Stimulated activated CD4-positive, alpha-beta T cell treated with anti-CD3 and anti-CD28 coated beads, Interleukin-2, amount 100 ng/mL, for 4 hours (primary cell): ENCODE measurements around the gene FAM43A.

Experiments
- DNase-seq: peaks from one replicate; pipeline ENCODE4 v3.0.0-alpha.2; 2020; ENCODE audit warnings: low read depth

Gene FAM43A

DNA sequence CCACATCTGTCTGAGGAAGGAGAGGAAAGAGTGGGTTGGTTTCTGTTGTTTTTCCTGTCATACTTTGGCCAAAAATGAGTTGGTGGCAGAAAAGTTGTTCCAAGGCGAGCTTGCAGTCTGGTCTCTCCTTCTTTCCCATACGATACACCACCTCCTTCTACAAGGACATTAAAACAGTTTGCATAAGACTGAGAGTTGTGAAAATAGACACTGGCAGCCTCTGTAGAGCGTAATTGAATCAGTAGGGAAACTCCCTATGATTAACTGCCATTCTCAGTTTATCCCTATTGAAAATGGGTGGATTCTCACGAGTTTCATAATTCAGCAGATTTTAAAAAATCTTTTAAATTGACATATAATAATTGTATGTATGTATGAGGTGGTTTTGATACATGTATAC, 10.0 kb upstream of the FAM43A start:
- DNase-seq = no peak

- DNase-seq = no peak
These were observed 9.2 kb upstream of the FAM43A start for GRCh38 chr3:194676471-194676870.

DNA sequence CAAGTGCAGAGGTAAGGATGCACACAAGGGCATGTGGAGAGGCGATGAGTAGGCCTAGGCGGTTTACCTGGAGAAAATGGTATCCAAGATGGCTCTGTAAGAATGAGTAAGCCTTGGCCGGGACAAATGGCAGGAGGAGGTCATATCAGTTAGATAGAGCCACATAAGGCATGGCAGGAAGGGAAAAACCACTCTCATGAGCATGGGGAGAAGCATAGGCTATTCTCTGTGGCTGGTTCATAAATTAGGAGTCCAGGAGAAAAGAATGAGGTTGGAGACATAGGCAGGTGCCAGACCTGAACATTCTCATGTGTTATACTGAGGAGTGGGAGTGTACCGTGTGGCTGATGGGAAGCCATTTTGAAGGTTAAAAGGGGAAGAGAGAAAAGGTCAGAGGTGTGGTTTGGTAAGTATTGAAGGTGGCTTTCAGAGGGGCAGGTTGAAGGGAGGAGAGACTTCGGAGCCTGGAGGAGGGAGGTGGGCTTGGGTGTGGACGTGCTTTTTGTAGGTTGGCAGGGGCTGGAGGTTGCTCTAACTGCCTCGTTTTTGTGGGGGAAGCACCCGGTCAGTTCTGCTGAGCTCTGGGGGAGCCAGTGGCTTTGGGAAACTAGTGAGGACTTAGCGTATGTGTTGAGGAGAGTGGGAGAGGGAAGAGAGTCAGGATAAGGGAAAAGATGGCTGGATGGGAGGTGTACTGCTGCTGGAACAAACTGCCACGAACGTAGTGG, 4.6 kb upstream of the FAM43A start:
- no peak for DNase-seq

DNA sequence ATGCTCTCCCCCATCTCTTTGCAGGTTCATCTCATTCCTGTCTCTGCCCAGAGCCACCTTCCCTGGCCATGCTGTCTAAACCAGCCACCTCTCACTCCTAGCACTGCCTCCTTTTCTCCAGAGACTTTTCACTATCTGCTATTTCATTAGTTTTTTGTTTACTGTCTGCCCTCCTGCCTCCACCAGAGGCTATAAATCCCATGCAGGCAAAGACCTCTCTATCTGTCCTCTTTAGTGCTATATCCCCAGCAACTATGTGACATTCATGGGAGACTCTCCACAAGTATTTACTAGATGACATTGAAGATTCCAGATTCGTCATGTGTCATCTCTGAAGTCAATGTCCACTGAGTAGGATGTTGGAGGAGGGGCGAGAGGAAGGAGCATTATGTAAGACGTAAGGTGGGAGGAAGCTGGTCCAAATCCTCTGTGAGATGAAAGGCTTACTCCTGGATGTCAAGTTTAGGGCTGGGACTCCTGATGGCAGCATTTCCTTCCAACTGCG, 3.4 kb upstream of the FAM43A start:
- DNase-seq = no peak

- peak; percentile 61 for DNase-seq
These were observed 2.9 kb upstream of the FAM43A start for GRCh38 chr3:194682694-194683310.

- DNase-seq = no peak
These were observed 2.3 kb upstream of the FAM43A start for GRCh38 chr3:194683380-194683779.

DNA sequence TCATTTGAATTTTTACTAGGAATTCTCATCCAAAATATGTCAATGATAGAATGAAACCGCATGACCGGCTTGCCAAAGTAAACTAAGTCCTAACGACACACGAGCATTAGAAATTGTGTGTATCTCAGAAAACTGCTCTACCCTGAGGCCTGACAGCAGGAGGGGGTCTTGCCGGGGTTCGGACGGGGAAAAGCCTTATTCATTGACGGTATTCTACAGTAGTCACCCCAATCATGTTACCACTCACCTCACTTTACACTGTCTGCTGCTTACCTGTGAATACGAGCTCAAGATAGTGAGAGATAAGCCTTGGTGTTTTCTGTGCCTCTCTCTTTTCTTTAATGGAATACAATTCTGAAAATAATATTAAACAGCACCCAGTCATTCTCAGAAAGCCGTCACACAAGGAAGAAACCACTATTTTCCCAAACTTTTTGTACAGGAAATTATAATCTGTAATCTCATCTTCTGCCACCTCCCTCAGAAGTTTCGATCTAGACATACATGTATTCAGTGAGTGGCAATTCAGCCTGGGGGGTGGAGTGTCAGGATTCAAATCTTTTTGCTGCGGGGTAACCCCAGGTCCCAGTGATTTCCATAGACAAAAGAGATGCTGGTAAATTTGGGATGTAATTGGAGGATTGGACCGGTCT, 492 bp upstream of the FAM43A start:
- no peak for DNase-seq

GRCh38 chr3:194686414-194686815, 732 bp downstream of the FAM43A start:
- no peak for DNase-seq

DNA sequence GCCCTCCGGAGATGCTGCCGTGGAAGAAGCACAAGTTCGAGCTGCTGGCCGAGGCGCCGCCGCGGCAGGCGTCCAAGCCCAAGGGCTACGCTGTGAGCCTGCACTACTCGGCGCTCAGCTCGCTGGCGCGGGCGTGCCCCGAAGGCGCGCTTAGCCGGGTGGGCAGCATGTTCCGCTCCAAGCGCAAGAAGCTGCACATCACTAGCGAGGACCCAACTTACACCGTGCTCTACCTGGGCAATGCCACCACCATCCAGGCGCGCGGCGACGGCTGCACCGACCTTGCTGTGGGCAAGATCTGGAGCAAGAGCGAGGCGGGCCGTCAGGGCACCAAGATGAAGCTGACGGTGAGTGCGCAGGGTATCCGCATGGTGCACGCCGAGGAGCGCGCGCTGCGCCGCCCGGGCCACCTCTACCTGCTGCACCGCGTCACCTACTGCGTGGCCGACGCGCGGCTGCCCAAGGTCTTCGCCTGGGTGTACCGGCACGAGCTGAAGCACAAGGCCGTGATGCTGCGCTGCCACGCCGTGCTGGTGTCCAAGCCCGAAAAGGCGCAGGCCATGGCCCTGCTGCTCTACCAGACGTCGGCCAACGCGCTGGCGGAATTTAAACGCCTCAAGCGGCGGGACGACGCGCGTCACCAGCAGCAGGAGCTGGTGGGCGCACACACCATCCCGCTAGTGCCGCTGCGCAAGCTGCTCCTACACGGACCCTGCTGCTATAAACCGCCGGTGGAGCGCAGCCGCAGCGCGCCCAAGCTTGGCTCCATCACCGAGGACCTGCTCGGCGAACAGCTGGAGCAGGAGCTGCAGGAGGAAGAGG, 1.3 kb downstream of the FAM43A start:
- DNase-seq = no peak

GRCh38 chr3:194687638-194688199, 2.0 kb downstream of the FAM43A start:
- DNase-seq = peak; percentile 78

GRCh38 chr3:194688200-194688740, 2.6 kb downstream of the FAM43A start:
- DNase-seq = no peak

GRCh38 chr3:194688946-194689345, 3.3 kb downstream of the FAM43A start:
- DNase-seq = no peak

- no peak for DNase-seq
These were observed 3.8 kb downstream of the FAM43A start for GRCh38 chr3:194689493-194689944.

DNA sequence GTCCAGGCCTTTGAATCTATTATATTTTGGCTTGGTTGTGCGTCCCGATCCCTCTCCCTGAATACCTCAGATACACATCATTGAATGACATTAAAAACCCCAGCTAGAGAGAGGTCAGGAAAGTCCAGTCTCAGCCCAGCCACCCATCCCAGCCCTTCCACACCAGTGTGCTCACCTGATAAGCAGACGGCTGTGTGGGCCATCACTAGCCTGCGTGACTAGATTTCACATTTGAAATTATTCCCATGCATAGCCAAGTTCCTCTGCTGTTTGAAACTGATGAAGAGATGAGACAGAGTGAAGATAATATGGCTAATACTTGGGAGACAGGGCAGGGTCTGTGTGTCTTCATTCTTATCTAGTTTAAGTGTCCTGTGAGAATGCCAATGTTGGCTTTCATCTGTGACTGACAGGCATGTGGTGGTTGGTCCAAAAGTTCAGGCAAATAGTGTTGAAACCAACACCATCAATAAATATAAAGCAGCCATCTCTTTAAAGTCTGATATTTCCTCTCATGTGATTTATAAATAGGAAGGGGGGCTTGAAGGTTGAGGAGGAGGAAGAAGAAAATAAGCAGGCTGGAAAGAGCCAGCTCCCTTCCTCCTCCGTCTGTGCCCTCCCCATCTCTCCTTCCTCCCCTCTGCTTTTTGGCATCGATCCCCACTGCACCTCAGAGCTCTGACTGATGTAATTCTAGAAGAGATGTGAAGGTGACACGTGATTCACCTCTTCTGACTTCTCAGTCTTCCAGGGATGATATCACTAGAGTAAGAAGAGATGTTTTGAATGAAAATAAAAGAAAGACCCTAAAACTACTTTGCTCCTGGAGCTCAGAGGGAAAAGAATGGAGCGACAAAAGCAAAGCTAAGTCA, 5.1 kb downstream of the FAM43A start:
- no peak for DNase-seq

- no peak for DNase-seq
These were observed 6.0 kb downstream of the FAM43A start for GRCh38 chr3:194691481-194692283.

DNA sequence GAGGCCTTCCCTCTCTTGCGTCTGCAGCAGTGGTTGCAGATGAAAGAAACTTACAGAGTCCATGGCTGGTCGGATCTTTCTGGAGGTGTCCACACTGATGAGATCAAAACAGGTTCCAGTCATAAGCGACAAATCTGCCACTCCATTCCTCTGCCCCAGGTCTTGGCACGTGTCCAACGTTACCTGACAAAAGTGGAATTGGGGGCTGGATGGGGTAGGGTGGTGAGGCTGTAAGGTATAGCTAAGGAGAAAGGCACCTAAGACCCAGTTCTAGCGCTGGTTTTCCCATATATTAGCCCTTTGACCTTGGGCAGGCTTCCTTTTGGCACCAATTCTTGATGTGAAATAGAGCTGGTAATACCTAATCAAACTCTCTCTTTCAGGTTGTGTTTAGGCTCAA, 11.0 kb downstream of the FAM43A start:
- no peak for DNase-seq

- no peak for DNase-seq
These were observed 16.9 kb downstream of the FAM43A start for GRCh38 chr3:194702545-194702944.

DNA sequence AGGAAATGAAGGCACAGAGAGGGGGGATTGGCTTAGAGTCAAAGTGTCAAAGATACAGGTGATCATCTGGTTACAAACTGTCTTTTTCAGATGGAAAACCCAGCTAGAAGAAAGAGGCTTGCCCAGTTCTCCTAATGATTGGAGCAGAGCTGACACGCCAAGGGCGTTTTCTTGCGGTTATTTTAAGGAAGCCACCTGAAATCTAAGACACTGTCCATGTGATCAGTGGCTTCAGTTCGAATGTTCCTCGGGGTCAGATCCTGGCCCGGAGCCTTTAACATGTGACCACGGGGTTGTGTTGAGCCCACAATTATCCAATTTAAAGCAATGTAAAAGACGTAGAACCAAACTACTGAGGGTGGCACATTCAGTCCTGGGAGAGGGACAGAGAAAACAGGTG, 19.5 kb downstream of the FAM43A start:
- DNase-seq = no peak

GRCh38 chr3:194705761-194706160, 20.1 kb downstream of the FAM43A start:
- no peak for DNase-seq

DNA sequence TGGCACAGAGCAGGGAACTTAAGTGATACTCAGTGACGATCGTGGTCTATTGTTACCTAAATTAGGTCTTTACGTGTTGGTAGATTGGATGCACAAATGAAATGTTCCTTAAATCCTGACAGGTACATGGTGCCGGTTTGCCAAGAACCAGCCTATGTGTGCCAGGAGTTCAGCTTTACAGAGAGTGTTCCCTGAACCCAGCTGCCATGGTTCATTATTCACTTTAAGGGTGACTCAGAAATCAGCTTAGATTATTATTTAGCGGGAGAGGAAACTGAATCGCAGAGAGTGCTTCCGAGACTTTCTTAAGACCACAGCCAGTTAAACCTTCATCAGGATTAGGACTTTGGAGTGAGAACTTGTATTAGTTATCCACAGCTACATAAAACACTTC, 21.5 kb downstream of the FAM43A start:
- DNase-seq = no peak
